ENCODE data around the gene HDAC4. TPM values are rescaled to one million over a fixed set of nuclear protein-coding genes. Genes with fewer than 3 reads are reported as not detected.

Gene HDAC4
- total and polyA plus RNA-seq, 2 experiments from 2014 or later, result 8.1 to 41.8 TPM

DNA sequence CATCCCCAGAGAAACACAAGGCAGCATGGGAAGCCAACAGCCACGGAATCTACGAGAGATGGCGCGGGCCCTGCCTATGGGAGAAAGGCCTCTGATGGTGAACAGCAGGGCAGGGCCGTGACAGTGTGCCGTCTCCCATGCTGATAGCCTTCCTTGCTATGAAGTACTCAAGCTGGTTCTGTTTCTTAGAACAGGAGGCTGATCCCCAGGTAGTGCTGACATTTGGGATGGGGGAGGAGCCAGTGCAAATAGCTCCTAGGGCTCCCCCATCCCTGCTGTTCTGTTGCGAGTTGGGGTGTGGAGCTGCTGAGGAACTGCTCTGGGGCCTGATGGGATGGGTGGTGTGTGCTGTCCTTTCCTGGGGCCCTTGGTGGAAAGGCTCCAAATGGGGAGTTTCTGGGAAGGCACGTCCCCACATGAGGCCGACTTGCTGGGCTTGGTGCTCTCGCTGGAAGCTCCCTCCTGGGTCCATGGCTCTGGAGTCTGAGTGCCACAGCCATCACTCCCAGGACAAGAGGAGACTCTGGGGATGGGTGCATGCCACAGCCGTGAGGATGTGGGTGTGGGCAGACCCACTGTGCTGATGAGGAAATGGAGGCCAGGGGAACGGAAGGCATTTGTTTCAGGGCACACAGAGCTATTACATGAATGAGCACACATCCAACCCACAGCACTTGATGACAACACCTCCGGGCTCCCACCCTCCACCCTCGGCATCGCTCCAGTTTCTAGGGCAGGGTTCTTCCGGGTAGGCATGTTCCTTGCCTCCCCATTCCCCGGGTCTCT, 246.8 kb downstream of the HDAC4 start:
- H3K79me2 ChIP-seq (replicated peaks; ENCODE audit: insufficient read depth), result no peaks in the 10 kb centered on the region
- no peak overlapping the region for H3K27ac Mint-ChIP-seq
- ATAC-seq (no peak), DNase-seq (ENCODE audit: low spot score) (no peak)
- no peak overlapping the region for H3K4me2 ChIP-seq
- peaks cover 29% of the 10 kb centered on the region for H3K36me3 Mint-ChIP-seq (ENCODE audit: low read depth)
- H3K9me3 Mint-ChIP-seq, result no peaks in the 10 kb centered on the region; the same call in 2 of the 3 replicates
- H3K36me3 ChIP-seq (ENCODE audit: insufficient read depth), result no peaks in the 10 kb centered on the region
- no peak overlapping the region for H3K4me3 ChIP-seq
- no peak for TF ChIP-seq EZH2 (IDR thresholded peaks at IDR 0.05; ENCODE audit: low read depth, unreplicated experiment)
- TF ChIP-seq POLR2AphosphoS5 (IDR thresholded peaks at IDR 0.05; ENCODE audit: low read depth), result no peak
- TF ChIP-seq ZNF114 (CRISPR knock-in tag; IDR thresholded peaks at IDR 0.05), result no peak
- TF ChIP-seq CREB1 (CRISPR knock-in tag; IDR thresholded peaks at IDR 0.05; ENCODE audit: low read depth), result no peak
- no peak for TF ChIP-seq STAT1 (IDR thresholded peaks at IDR 0.05; ENCODE audit: unreplicated experiment)
- no peak for TF ChIP-seq EZH2phosphoT487 (IDR thresholded peaks at IDR 0.05; ENCODE audit: unreplicated experiment)
- no peak for TF ChIP-seq NANOG (IDR thresholded peaks at IDR 0.05; ENCODE audit: borderline replicate concordance)
- TF ChIP-seq JUNB (IDR thresholded peaks at IDR 0.05; ENCODE audit: unreplicated experiment), result no peak
- TF ChIP-seq ZNF331 (CRISPR knock-in tag; IDR thresholded peaks at IDR 0.05; ENCODE audit: low read depth), result no peak
- TF ChIP-seq, protein P1, sequence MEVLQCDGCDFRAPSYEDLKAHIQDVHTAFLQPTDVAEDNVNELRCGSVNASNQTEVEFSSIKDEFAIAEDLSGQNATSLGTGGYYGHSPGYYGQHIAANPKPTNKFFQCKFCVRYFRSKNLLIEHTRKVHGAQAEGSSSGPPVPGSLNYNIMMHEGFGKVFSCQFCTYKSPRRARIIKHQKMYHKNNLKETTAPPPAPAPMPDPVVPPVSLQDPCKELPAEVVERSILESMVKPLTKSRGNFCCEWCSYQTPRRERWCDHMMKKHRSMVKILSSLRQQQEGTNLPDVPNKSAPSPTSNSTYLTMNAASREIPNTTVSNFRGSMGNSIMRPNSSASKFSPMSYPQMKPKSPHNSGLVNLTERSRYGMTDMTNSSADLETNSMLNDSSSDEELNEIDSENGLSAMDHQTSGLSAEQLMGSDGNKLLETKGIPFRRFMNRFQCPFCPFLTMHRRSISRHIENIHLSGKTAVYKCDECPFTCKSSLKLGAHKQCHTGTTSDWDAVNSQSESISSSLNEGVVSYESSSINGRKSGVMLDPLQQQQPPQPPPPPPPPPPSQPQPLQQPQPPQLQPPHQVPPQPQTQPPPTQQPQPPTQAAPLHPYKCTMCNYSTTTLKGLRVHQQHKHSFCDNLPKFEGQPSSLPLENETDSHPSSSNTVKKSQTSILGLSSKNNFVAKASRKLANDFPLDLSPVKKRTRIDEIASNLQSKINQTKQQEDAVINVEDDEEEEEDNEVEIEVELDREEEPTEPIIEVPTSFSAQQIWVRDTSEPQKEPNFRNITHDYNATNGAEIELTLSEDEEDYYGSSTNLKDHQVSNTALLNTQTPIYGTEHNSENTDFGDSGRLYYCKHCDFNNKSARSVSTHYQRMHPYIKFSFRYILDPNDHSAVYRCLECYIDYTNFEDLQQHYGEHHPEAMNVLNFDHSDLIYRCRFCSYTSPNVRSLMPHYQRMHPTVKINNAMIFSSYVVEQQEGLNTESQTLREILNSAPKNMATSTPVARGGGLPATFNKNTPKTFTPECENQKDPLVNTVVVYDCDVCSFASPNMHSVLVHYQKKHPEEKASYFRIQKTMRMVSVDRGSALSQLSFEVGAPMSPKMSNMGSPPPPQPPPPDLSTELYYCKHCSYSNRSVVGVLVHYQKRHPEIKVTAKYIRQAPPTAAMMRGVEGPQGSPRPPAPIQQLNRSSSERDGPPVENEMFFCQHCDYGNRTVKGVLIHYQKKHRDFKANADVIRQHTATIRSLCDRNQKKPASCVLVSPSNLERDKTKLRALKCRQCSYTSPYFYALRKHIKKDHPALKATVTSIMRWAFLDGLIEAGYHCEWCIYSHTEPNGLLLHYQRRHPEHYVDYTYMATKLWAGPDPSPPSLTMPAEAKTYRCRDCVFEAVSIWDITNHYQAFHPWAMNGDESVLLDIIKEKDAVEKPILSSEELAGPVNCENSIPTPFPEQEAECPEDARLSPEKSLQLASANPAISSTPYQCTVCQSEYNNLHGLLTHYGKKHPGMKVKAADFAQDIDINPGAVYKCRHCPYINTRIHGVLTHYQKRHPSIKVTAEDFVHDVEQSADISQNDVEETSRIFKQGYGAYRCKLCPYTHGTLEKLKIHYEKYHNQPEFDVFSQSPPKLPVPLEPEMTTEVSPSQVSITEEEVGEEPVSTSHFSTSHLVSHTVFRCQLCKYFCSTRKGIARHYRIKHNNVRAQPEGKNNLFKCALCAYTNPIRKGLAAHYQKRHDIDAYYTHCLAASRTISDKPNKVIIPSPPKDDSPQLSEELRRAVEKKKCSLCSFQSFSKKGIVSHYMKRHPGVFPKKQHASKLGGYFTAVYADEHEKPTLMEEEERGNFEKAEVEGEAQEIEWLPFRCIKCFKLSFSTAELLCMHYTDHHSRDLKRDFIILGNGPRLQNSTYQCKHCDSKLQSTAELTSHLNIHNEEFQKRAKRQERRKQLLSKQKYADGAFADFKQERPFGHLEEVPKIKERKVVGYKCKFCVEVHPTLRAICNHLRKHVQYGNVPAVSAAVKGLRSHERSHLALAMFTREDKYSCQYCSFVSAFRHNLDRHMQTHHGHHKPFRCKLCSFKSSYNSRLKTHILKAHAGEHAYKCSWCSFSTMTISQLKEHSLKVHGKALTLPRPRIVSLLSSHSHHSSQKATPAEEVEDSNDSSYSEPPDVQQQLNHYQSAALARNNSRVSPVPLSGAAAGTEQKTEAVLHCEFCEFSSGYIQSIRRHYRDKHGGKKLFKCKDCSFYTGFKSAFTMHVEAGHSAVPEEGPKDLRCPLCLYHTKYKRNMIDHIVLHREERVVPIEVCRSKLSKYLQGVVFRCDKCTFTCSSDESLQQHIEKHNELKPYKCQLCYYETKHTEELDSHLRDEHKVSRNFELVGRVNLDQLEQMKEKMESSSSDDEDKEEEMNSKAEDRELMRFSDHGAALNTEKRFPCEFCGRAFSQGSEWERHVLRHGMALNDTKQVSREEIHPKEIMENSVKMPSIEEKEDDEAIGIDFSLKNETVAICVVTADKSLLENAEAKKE (CRISPR knock-in tag; IDR thresholded peaks at IDR 0.05), result no peak
- TF ChIP-seq, protein P2, sequence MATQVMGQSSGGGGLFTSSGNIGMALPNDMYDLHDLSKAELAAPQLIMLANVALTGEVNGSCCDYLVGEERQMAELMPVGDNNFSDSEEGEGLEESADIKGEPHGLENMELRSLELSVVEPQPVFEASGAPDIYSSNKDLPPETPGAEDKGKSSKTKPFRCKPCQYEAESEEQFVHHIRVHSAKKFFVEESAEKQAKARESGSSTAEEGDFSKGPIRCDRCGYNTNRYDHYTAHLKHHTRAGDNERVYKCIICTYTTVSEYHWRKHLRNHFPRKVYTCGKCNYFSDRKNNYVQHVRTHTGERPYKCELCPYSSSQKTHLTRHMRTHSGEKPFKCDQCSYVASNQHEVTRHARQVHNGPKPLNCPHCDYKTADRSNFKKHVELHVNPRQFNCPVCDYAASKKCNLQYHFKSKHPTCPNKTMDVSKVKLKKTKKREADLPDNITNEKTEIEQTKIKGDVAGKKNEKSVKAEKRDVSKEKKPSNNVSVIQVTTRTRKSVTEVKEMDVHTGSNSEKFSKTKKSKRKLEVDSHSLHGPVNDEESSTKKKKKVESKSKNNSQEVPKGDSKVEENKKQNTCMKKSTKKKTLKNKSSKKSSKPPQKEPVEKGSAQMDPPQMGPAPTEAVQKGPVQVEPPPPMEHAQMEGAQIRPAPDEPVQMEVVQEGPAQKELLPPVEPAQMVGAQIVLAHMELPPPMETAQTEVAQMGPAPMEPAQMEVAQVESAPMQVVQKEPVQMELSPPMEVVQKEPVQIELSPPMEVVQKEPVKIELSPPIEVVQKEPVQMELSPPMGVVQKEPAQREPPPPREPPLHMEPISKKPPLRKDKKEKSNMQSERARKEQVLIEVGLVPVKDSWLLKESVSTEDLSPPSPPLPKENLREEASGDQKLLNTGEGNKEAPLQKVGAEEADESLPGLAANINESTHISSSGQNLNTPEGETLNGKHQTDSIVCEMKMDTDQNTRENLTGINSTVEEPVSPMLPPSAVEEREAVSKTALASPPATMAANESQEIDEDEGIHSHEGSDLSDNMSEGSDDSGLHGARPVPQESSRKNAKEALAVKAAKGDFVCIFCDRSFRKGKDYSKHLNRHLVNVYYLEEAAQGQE (IDR thresholded peaks at IDR 0.05; ENCODE audit: unreplicated experiment), result no peak
- TF ChIP-seq, protein P3, sequence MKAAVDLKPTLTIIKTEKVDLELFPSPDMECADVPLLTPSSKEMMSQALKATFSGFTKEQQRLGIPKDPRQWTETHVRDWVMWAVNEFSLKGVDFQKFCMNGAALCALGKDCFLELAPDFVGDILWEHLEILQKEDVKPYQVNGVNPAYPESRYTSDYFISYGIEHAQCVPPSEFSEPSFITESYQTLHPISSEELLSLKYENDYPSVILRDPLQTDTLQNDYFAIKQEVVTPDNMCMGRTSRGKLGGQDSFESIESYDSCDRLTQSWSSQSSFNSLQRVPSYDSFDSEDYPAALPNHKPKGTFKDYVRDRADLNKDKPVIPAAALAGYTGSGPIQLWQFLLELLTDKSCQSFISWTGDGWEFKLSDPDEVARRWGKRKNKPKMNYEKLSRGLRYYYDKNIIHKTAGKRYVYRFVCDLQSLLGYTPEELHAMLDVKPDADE (IDR thresholded peaks at IDR 0.05), result no peak
- TF ChIP-seq, protein P4, sequence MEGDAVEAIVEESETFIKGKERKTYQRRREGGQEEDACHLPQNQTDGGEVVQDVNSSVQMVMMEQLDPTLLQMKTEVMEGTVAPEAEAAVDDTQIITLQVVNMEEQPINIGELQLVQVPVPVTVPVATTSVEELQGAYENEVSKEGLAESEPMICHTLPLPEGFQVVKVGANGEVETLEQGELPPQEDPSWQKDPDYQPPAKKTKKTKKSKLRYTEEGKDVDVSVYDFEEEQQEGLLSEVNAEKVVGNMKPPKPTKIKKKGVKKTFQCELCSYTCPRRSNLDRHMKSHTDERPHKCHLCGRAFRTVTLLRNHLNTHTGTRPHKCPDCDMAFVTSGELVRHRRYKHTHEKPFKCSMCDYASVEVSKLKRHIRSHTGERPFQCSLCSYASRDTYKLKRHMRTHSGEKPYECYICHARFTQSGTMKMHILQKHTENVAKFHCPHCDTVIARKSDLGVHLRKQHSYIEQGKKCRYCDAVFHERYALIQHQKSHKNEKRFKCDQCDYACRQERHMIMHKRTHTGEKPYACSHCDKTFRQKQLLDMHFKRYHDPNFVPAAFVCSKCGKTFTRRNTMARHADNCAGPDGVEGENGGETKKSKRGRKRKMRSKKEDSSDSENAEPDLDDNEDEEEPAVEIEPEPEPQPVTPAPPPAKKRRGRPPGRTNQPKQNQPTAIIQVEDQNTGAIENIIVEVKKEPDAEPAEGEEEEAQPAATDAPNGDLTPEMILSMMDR (conservative IDR thresholded peaks at IDR 0.05; ENCODE audit: low read depth in 2 of 2), result no peak
- H3K27me3 ChIP-seq (ENCODE audit: insufficient read depth), result no peaks in the 10 kb centered on the region
- H3K4me3 Mint-ChIP-seq, result no peak overlapping the region
- peaks cover 4% of the 10 kb centered on the region for H3K27me3 Mint-ChIP-seq (ENCODE audit: insufficient read depth, low read depth, poor library complexity)
- H3K9me2 ChIP-seq (ENCODE audit: insufficient read depth), result no peaks in the 10 kb centered on the region
- no peaks in the 10 kb centered on the region for H3K4me1 ChIP-seq (ENCODE audit: insufficient read depth)
- no peak overlapping the region for H2AFZ ChIP-seq
- no peaks in the 10 kb centered on the region for H3F3A ChIP-seq (replicated peaks; ENCODE audit: low read depth)
- H4K20me1 ChIP-seq (replicated peaks; ENCODE audit: insufficient read depth), result no peaks in the 10 kb centered on the region; the same call in 1 of the 2 replicates
- peaks cover 7% of the 10 kb centered on the region for H3K4me1 Mint-ChIP-seq
- no peak overlapping the region for H3K27ac ChIP-seq (ENCODE audit: low read depth)

All from GM23338 (cell line).